ENCODE results near the gene TSPEAR. TPM values are rescaled to one million over a fixed set of nuclear protein-coding genes. Genes with fewer than 3 reads are reported as not detected.
"Not testable (repeated sequence)": the region's sequence is repeated elsewhere in the genome, so short reads cannot be mapped to it uniquely, and the experiment has no call there.

The TSPEAR gene
- total and polyA plus RNA-seq, 7 donors: not detected

DNA sequence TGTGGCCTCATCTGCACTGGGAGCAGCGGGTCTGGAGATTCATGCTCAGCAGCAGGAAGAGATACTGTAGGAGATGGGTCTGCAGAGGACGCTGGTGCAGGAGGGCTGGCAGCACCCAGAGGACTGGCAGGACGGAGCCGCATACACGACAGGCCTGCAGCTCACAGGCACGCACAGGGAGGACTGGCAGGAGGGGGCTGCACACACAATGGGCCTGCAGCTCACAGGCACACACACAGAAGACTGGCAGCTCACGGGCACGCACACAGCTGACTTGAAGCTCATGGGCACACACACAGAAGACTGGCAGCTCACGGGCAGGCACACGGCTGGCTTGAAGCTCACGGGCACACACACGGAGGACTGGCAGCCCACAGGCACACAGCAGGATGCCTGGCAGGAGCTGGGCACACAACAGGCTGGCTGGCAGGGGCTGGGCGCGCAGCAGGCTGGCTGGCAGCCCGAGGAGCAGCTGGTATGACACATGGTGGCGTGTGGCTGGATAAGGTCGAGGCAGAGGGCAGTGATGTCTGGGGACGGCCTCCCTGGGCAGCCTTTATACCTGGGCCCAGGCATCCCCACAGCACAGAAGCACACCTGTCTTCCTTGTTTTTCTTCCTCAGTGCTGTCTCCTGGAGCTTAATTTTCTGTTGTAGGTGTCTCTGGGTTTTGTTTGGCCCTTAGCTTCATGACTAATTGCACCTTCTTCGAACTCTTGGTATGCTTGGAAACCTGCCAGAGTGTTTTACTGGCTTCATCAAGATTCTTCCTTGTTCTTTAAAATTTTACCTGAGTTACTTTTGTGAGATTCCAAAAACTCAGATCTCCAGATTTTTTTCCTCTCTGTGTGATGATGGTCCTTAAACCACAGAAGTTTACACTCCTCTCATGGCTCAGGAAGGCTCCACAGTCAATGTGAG is 44.7 kb downstream of the TSPEAR start, which contains the start of gene KRTAP12-2:
Gene KRTAP12-2, minus strand, starts transcription at position 527 of the 920 bp plus-strand sequence. Its CDS starts 41 bp downstream, at position 486.
- 22 to 34% (median 24%) methylated on average over 19 of the region's 19 CpGs for WGBS, 3 donors

GRCh38 chr21:44664691-44665090 is 46.7 kb downstream of the TSPEAR start:
- Histone ChIP-seq H3K9me3 (no peaks in the 10 kb centered on the region), H3K4me3 (no peak overlapping the region), H3K27ac (no peak overlapping the region), H3K4me1 (no peaks in the 10 kb centered on the region), H3K27me3 (ENCODE audit: insufficient read depth in 3 of 3, low read length in 2 of 3) (peaks cover 0 to 19% (median 5%) of the 10 kb centered on the region in 3 donors), H3K36me3 (ENCODE audit: insufficient read depth in 1 of 2, low read depth in 1 of 2) (no peaks in the 10 kb centered on the region)
- DNase-seq (no peak), ATAC-seq (no peak)
- WGBS, 3 donors: 86 to 94% (median 88%) methylated on average over 5 of the region's 5 CpGs
- TF ChIP-seq, protein P1, sequence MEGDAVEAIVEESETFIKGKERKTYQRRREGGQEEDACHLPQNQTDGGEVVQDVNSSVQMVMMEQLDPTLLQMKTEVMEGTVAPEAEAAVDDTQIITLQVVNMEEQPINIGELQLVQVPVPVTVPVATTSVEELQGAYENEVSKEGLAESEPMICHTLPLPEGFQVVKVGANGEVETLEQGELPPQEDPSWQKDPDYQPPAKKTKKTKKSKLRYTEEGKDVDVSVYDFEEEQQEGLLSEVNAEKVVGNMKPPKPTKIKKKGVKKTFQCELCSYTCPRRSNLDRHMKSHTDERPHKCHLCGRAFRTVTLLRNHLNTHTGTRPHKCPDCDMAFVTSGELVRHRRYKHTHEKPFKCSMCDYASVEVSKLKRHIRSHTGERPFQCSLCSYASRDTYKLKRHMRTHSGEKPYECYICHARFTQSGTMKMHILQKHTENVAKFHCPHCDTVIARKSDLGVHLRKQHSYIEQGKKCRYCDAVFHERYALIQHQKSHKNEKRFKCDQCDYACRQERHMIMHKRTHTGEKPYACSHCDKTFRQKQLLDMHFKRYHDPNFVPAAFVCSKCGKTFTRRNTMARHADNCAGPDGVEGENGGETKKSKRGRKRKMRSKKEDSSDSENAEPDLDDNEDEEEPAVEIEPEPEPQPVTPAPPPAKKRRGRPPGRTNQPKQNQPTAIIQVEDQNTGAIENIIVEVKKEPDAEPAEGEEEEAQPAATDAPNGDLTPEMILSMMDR (IDR thresholded peaks at IDR 0.05): no peak
- intact Hi-C loops (cut with DNase I): no loop called here

More for the DNA sequence above, 44.7 kb downstream of the TSPEAR start, which contains the start of gene KRTAP12-2:
- H3K4me3 ChIP-seq: no peak within 1 kb of the TSS
- intact Hi-C loops (cut with DNase I): no loop called here
- H3K9me3 ChIP-seq: no peaks in the 10 kb centered on the region
- DNase-seq (no peak), ATAC-seq (peak in 3 of 4 donors; percentile 30 to 56 (median 41))
- TF ChIP-seq, protein P1 (IDR thresholded peaks at IDR 0.05): no peak
- H3K36me3 ChIP-seq (ENCODE audit: insufficient read depth in 1 of 2, low read depth in 1 of 2): no peaks in the 10 kb centered on the region
- H3K4me1 ChIP-seq: no peaks in the 10 kb centered on the region
- H3K27me3 ChIP-seq (ENCODE audit: insufficient read depth in 3 of 3, low read length in 2 of 3): peaks cover 0 to 18% (median 0%) of the 10 kb centered on the region in 3 donors
- no peak within 1 kb of the TSS for H3K27ac ChIP-seq

GRCh38 chr21:44661567-44661966 is 49.8 kb downstream of the TSPEAR start:
- H3K27ac ChIP-seq; intact Hi-C loops (cut with DNase I); H3K4me3 ChIP-seq; DNase-seq; ATAC-seq; H3K9me3 ChIP-seq; H3K36me3 ChIP-seq (ENCODE audit: insufficient read depth in 1 of 2, low read depth in 1 of 2); H3K4me1 ChIP-seq: not testable (repeated sequence)
- H3K27me3 ChIP-seq (ENCODE audit: insufficient read depth in 3 of 3, low read length in 2 of 3): peaks cover 0 to 37% (median 5%) of the 10 kb centered on the region in 3 donors
- 55 to 64% (median 58%) methylated on average over 7 of the region's 7 CpGs for WGBS, 3 donors

DNA sequence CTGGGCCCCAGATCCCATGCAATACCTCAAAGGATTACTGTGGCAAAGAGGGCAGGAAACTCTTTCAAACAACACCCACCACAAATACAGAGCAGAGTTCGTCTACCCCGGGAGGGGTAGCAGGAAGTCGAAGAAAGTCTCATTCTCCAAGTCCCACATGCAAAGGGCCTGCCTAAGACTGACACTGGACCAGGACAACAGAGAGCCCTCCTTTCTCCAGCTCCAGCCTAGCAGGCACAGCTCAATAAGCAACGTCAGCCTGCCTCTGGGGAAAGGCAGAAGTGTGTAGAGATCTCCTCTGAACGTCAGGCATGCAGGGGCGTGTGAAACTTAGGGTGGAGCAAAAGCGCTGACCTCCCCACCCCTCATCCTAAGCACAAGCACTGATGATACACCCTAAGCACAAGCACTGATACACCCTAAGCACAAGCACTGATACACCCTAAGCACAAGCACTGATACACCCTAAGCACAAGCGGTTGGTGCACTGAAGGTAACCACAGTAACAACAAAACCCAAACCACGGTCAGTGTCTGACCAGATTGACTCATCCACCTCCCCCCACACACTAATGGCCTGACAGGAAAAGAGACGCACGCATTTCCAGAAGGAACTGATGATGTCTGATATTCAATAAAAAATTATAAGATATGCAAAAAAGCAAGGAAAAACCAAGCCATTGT is 52.3 kb downstream of the TSPEAR start:
- H3K27ac ChIP-seq: no peak overlapping the region
- 52 to 63% (median 55%) methylated on average over 11 of the region's 11 CpGs for WGBS, 3 donors

More for the DNA sequence above, 52.3 kb downstream of the TSPEAR start:
- intact Hi-C loops (cut with DNase I): no loop called here
- TF ChIP-seq, protein P1 (IDR thresholded peaks at IDR 0.05): no peak
- Histone ChIP-seq H3K36me3 (ENCODE audit: insufficient read depth in 1 of 2, low read depth in 1 of 2) (no peaks in the 10 kb centered on the region), H3K27me3 (ENCODE audit: insufficient read depth in 3 of 3, low read length in 2 of 3) (peaks cover 2 to 46% (median 5%) of the 10 kb centered on the region in 3 donors), H3K4me1 (no peaks in the 10 kb centered on the region), H3K9me3 (no peaks in the 10 kb centered on the region), H3K4me3 (no peak overlapping the region)
- no peak for DNase-seq
- ATAC-seq: no peak

All from psoas muscle (tissue), 8 donors.